Liver (tissue), 4 donors: Measurements from ENCODE around the gene GRPEL2. TPM values are rescaled to one million over a fixed set of nuclear protein-coding genes. Genes with fewer than 3 reads are reported as not detected.

Experiments used
- polyA plus RNA-seq, 2 donors: library from polyadenylated mRNA; stranded (reverse) in 1 of 2; unstranded in 1 of 2; fragments of 200-250 nt in 1 of 2; fragments of >200 nt in 1 of 2; fragmentation: Nextera tagmentation in 1 of 2; extraction: Ambion mirVana in 1 of 2; gene quantifications; one replicate each; pipeline versions ENCODE4 v1.2.1 to v1.2.3, GENCODE V29; 2013 to 2015
- total RNA-seq, 2 donors: library from RNA; depleted of rRNA; stranded (reverse); fragments of >200 nt; gene quantifications; one replicate each; pipeline ENCODE4 v1.2.3, GENCODE V29; 2014
- donor health status: healthy.
- donor health status: healthy.
- donor health status: healthy.

The GRPEL2 gene
- total and polyA plus RNA-seq, 4 donors = 2.5 to 9.5 (median 4.8) TPM

Other genes with a start within 250 kb of the GRPEL2 start
- 100 to 1,000 TPM in 1 of 2 donors, 1 to 10 TPM in 1; 6.8 to 131 TPM for gene ABLIM3, start 204.0 kb upstream of the GRPEL2 start, total RNA-seq
- 10 to 100 TPM; 23.2 to 63.0 TPM for gene ABLIM3, start 204.0 kb upstream of the GRPEL2 start, polyA plus RNA-seq
- gene AFAP1L1, start 73.6 kb upstream of the GRPEL2 start, total RNA-seq = 10 to 100 TPM in 1 of 2 donors, 1 to 10 TPM in 1; 5.2 to 11.6 TPM
- 1 to 10 TPM; 2.1 to 2.8 TPM for gene AFAP1L1, start 73.6 kb upstream of the GRPEL2 start, polyA plus RNA-seq
- gene PCYOX1L, start 12.5 kb downstream of the GRPEL2 start, total RNA-seq = 1 to 10 TPM; 1.1 to 4.4 TPM
- gene PCYOX1L, start 12.5 kb downstream of the GRPEL2 start, polyA plus RNA-seq = 1 to 10 TPM in 1 of 2 donors, under 1 TPM in 1; 0.47 to 1.2 TPM
- not detected for gene IL17B, start 33.8 kb downstream of the GRPEL2 start, total RNA-seq
- gene IL17B, start 33.8 kb downstream of the GRPEL2 start, polyA plus RNA-seq = not detected
- 100 to 1,000 TPM; 102 to 108 TPM for gene CSNK1A1, start 205.9 kb downstream of the GRPEL2 start, total RNA-seq
- gene CSNK1A1, start 205.9 kb downstream of the GRPEL2 start, polyA plus RNA-seq = 10 to 100 TPM; 43.0 to 54.5 TPM
- gene ARHGEF37, start 236.0 kb downstream of the GRPEL2 start, total RNA-seq = 1 to 10 TPM; 3.3 to 6.1 TPM
- gene ARHGEF37, start 236.0 kb downstream of the GRPEL2 start, polyA plus RNA-seq = 1 to 10 TPM in 1 of 2 donors, under 1 TPM in 1; 0.71 to 2.0 TPM